ENCODE results near the gene MGST3. TPM values are rescaled to one million over a fixed set of nuclear protein-coding genes. Genes with fewer than 3 reads are reported as not detected.

The MGST3 gene
- total and polyA plus RNA-seq, 8 donors = 46.1 to 112 (median 55.9) TPM

- ATAC-seq (no peak), DNase-seq (no peak), FAIRE-seq (no peak)
- Histone ChIP-seq H3K36me3 (peaks cover 0 to 15% (median 11%) of the 10 kb centered on the region in 3 donors), H3K4me1 (peaks cover 0 to 3% (median 0%) of the 10 kb centered on the region in 3 donors), H3K27ac (no peak overlapping the region), H3K4me3 (no peak overlapping the region), H3K27me3 (no peaks in the 10 kb centered on the region), H3K9me3 (no peaks in the 10 kb centered on the region)
- intact Hi-C loops (cut with DNase I) = no loop called here
- TF ChIP-seq CTCF (IDR thresholded peaks at IDR 0.05) = no peak
- 76 to 77% methylated on average over 3 of the region's 3 CpGs for WGBS, 2 donors
Observed at GRCh38 chr1:165662186-165662585, 31.2 kb downstream of the MGST3 start.

- peaks cover 0 to 3% (median 0%) of the 10 kb centered on the region in 3 donors for H3K4me1 ChIP-seq
- no peaks in the 10 kb centered on the region for H3K27me3 ChIP-seq
- H3K4me3 ChIP-seq = no peak overlapping the region
- H3K27ac ChIP-seq = no peak overlapping the region
- ATAC-seq = no peak
- TF ChIP-seq CTCF (IDR thresholded peaks at IDR 0.05) = no peak
- H3K36me3 ChIP-seq = peaks cover 0 to 32% (median 15%) of the 10 kb centered on the region in 3 donors
- DNase-seq = no peak
- no peak for FAIRE-seq
- H3K9me3 ChIP-seq = no peaks in the 10 kb centered on the region
- 72 to 85% methylated on average over 5 of the region's 5 CpGs for WGBS, 2 donors
- intact Hi-C loops (cut with DNase I) = no loop called here
Observed at GRCh38 chr1:165666152-165666825, 35.3 kb downstream of the MGST3 start.

GRCh38 chr1:165668184-165668583 is 37.1 kb downstream of the MGST3 start:
- Histone ChIP-seq H3K36me3 (peaks cover 0 to 27% (median 13%) of the 10 kb centered on the region in 3 donors), H3K27ac (no peak overlapping the region), H3K4me3 (no peak overlapping the region), H3K9me3 (no peaks in the 10 kb centered on the region), H3K4me1 (peaks cover 0 to 3% (median 0%) of the 10 kb centered on the region in 3 donors), H3K27me3 (no peaks in the 10 kb centered on the region)
- intact Hi-C loops (cut with DNase I) = no loop called here
- FAIRE-seq (no peak), ATAC-seq (no peak), DNase-seq (no peak)
- TF ChIP-seq CTCF (IDR thresholded peaks at IDR 0.05) = no peak
- WGBS, 2 donors = 89 to 98% methylated on average over 3 of the region's 3 CpGs

- intact Hi-C loops (cut with DNase I) = no loop called here
- no peaks in the 10 kb centered on the region for H3K4me1 ChIP-seq
- ATAC-seq (peak in 1 of 4 donors; percentile 43), DNase-seq (no peak), FAIRE-seq (no peak)
- no peaks in the 10 kb centered on the region for H3K9me3 ChIP-seq
- no peak overlapping the region for H3K4me3 ChIP-seq
- no peak overlapping the region for H3K27ac ChIP-seq
- no peaks in the 10 kb centered on the region for H3K27me3 ChIP-seq
- H3K36me3 ChIP-seq = peaks cover 0 to 31% (median 0%) of the 10 kb centered on the region in 3 donors
- TF ChIP-seq CTCF (IDR thresholded peaks at IDR 0.05) = no peak
- 91 to 97% methylated on average over 2 of the region's 2 CpGs for WGBS, 2 donors
Observed at GRCh38 chr1:165671526-165671925, 40.5 kb downstream of the MGST3 start.

- WGBS, 2 donors = 95 to 97% methylated on average over 8 of the region's 8 CpGs
- H3K9me3 ChIP-seq = no peaks in the 10 kb centered on the region
- H3K27me3 ChIP-seq = no peaks in the 10 kb centered on the region
- DNase-seq (no peak), FAIRE-seq (no peak), ATAC-seq (no peak)
- H3K4me1 ChIP-seq = no peaks in the 10 kb centered on the region
- intact Hi-C loops (cut with DNase I) = no loop called here
- no peak overlapping the region for H3K27ac ChIP-seq
- H3K36me3 ChIP-seq = peaks cover 0 to 17% (median 0%) of the 10 kb centered on the region in 3 donors
- no peak for TF ChIP-seq CTCF (IDR thresholded peaks at IDR 0.05)
- no peak overlapping the region for H3K4me3 ChIP-seq
Observed at GRCh38 chr1:165674599-165674998, 43.6 kb downstream of the MGST3 start.

Measured in pancreas (tissue), 10 donors.